ENCODE measurements around the gene ATP8A2.

DNA sequence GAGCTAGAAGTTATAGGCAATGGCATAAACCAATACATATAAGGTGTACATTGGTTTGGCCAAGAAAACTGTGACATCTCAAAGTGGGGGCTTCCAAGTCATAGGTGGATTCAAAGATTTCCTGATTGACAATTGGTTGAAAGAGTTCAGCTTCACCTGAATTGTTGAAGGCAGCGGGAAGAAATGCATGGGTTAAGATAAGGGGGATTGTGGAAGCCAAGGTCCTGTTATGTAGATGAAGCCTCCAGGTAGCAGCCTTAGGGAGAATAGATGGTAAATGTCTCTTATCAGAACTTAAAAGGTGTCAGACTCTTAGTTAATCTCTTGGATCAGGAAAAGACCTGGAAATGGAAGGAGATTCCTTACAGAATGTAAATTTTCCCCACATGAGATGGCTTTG is 26.0 kb downstream of the ATP8A2 start:
- TF ChIP-seq POLR2AphosphoS5 (IDR thresholded peaks at IDR 0.05) = no peak
- TF ChIP-seq, protein P1, sequence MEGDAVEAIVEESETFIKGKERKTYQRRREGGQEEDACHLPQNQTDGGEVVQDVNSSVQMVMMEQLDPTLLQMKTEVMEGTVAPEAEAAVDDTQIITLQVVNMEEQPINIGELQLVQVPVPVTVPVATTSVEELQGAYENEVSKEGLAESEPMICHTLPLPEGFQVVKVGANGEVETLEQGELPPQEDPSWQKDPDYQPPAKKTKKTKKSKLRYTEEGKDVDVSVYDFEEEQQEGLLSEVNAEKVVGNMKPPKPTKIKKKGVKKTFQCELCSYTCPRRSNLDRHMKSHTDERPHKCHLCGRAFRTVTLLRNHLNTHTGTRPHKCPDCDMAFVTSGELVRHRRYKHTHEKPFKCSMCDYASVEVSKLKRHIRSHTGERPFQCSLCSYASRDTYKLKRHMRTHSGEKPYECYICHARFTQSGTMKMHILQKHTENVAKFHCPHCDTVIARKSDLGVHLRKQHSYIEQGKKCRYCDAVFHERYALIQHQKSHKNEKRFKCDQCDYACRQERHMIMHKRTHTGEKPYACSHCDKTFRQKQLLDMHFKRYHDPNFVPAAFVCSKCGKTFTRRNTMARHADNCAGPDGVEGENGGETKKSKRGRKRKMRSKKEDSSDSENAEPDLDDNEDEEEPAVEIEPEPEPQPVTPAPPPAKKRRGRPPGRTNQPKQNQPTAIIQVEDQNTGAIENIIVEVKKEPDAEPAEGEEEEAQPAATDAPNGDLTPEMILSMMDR (IDR thresholded peaks at IDR 0.05) = no peak
- TF ChIP-seq EP300 (IDR thresholded peaks at IDR 0.05) = no peak
- no peak for TF ChIP-seq POLR2A (IDR thresholded peaks at IDR 0.05; ENCODE audit: low read depth)
